Ramos (cell line): ENCODE measurements around the gene LRMDA.
"Not testable (repeated sequence)": the region's sequence is repeated elsewhere in the genome, so short reads cannot be mapped to it uniquely, and the experiment has no call there.

Experiments used
- in situ Hi-C: fragments of 300-500 bp; cut with MboI; formaldehyde crosslinking; loops from one replicate; pipeline ENCODE4 v1.14.3; 2022; ENCODE audit warnings: low sequenced_read_pairs; ENCODE audit not compliant: unreplicated experiment

LRMDA gene

DNA sequence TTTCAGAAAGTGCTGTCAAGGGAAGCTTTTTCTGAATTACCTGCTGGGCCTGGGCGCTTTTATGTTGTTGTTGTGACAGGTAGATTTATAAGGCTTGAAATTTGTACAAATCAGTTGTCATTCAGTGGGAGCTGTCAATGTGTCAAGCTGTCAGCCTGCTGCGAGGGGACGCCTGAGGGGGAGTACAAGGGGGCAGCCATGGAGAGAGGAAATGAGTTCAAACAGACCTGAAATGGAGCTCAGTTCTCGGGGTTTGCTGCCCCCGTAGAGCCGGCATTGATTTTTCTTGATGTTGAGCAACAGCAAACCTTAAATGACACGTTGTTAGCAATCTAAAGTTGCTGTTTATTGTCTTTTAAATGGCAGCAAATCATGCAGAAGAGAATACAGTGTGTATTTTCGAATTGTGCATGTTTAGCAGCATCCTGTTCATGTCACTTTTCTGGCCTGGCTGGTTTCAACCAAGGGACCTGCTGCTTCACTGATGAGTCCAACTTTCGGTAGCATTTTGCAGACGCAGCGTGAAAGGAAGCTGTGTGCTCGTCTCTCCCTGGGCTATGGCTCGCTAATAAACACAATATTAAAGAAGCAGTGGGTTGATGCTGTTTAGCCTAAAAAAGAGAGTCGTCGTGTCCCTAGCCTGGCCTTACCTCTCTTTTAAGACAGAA lies 166.5 kb downstream of the LRMDA start:
- in situ Hi-C loops, result no loop called here

GRCh38 chr10:75598998-75599397 lies 167.6 kb downstream of the LRMDA start:
- in situ Hi-C loops, result no loop called here

DNA sequence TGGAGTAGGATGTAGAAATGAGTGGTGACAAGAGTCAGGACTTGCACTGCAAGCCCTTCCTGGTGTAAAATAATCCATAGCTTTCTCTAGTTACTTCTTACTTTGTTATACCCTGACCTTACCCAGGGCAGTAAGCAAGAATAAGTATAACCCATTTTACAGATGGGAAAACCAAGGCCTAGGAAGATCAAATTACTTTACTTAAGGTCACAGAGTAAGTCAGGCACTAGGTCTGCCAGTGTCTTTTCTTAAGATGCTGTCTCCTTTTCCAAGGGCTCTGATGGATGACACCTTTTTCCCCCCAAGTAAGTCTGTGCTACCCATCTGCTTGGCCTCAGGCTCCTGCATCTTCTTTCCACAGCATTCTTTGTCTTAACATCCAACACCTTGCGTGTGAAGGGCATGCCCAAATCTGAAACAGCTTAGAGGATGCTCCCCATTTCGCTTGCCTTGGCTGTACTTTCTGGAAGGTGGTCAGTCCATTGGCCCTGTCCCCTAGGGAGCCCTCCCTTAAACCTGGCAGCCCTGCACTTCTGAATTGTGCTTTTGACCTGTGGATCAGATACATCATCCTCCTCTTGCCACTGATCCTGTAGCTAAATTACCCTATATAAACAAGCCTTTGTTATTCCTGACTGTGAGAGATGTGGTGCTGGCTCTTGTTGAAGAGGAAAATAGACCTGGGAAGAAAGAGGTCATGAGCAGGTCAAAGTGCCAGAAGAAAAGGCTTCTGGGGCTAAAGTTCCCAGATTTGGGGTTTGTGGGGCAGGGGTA lies 168.6 kb downstream of the LRMDA start:
- in situ Hi-C loops, result no loop called here

DNA sequence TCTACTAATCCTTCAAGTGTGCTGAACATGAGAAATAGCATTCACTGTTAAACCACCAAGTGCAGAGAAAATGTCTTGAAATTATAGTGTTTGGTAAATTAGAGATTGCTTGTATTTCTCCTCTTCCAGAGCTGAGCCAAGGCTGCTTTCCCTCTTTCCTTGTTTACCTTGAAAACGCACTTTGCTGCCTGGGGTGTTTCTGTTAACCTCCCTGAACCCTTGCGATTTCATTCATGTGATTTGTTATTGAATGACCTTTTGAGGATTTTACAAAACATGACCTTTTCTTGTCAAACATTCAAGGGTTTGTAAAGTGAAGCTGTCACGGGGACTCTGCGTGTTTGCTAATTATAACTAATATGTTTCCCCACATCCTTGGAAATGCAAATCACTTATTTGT lies 169.4 kb downstream of the LRMDA start:
- in situ Hi-C loops, result no loop called here

DNA sequence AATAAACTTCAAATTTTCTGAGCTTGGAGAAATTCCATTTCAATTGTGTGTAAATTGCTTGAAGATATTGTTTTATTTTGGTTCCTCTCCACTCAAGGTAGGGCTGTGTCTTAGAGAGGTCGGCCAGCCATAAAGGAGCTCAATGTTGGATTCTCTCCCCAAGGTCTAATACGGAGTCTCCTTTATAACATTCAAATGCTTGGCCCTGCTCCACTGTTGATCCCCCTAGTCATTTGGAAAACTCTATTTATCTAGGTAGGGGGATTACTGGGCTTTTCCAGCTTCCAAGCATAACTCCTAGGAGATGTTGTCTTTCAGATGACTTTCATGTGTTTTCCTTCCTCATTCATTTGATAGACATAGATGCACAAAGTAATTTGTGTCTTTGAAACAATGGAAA lies 170.9 kb downstream of the LRMDA start:
- in situ Hi-C loops, result no loop called here

DNA sequence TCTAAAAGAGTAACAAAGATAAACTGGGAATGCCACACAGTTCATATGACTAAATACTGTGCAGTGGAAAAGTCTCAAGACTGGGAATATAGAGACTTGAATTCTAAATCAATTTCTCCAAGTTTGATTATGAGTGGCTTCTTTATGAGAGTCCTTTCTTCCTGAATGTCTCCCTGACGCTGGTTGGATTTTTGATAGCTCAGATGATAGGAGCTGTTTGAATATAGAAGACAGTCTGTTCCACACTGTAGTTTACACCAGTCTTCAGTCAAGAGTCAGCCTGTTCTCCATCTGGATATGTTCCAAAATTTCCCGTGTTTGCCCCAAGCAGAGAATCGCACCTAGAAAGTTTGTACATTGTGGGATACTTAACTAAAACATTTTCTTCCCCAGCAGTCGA lies 173.7 kb downstream of the LRMDA start:
- in situ Hi-C loops, result no loop called here

DNA sequence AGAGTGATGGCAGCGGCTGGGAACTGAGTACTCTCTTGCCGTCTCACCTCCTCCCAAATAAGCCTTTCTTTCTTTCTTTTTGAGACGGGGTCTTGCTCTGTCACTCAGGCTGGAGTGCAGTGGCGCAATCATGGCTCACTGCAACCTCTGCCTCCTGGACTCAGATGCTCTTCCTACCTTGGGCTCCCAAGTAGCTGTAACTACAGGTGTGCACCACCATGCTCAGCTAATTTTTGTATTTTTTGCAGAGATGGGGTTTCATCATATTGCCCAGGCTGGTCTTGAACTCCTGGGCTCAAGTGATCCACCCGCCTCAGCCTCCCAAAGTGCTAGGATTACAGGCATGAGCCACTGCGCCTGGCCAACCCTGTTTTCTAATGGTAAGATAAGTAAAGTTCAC lies 174.4 kb downstream of the LRMDA start:
- in situ Hi-C loops, result not testable (repeated sequence)

DNA sequence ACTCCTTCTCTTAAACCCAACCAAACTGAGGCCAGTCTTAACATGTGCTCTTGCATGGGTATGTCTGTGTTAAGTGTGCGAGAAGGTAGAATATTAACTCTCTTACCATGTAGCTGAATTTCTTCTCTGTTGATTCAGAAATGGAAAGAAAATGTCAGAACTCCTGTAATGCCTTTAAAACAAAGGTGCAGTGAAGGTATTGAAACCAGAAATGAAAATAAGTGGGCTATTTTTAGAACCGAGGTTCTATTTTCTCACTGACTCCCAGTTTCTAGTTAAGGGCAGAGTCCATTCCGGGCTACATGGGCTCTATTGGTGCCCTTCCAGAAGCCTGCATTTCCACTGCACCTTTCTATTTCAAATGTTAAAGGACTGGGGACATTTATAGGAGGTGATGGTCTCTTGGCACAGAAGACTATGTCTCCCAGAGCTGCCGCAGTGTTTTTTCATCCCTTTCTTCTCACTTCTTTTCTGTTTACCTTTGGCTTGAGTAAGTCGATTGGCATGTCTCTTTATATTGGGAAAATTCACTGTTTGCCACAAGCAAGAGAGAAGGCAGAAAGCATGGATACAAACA lies 174.9 kb downstream of the LRMDA start:
- in situ Hi-C loops, result no loop called here

GRCh38 chr10:75607576-75607975 lies 176.2 kb downstream of the LRMDA start:
- in situ Hi-C loops, result no loop called here

- in situ Hi-C loops, result no loop called here
Measured at GRCh38 chr10:75610183-75610582, 178.8 kb downstream of the LRMDA start.

DNA sequence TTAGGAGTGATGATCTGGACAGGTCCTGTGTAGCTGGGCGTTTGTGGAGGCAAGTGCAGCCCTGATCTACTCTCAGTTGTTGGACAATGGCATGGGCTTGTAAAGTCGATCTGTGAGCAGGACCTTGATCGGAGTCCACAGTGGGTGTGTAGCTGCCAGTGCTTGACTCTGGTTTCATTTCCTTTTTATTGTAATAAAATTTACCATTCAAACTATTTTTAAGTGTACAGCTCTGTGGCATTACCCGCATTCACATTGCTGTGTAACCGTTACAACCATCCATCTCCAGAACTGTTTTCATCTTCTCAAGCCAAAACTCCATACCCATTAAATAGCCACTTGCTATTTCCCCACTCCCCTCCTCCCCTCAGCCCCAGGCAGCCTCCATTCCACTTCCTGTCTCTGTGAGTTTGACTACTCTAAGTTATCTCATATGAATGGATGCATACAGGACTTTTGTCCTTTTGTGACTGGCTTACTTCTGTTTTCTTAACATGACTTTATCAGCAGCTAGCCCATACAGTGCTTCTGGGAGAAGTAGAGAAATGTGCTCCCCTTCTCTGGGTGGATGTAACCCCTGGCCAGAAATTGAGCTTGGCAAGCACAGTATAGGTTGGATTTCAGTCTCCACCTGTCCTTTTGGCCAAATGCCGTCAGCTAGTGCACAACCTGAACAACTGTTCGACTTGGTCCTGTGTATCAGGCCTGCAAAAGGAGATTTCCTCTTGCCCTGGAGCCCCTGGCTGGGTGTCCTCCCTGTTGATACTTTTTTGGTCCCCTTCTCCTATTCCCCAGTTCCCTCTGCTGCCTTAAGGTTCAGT lies 180.0 kb downstream of the LRMDA start:
- in situ Hi-C loops, result no loop called here

- in situ Hi-C loops, result no loop called here
Measured at GRCh38 chr10:75611993-75612372, 180.6 kb downstream of the LRMDA start.

DNA sequence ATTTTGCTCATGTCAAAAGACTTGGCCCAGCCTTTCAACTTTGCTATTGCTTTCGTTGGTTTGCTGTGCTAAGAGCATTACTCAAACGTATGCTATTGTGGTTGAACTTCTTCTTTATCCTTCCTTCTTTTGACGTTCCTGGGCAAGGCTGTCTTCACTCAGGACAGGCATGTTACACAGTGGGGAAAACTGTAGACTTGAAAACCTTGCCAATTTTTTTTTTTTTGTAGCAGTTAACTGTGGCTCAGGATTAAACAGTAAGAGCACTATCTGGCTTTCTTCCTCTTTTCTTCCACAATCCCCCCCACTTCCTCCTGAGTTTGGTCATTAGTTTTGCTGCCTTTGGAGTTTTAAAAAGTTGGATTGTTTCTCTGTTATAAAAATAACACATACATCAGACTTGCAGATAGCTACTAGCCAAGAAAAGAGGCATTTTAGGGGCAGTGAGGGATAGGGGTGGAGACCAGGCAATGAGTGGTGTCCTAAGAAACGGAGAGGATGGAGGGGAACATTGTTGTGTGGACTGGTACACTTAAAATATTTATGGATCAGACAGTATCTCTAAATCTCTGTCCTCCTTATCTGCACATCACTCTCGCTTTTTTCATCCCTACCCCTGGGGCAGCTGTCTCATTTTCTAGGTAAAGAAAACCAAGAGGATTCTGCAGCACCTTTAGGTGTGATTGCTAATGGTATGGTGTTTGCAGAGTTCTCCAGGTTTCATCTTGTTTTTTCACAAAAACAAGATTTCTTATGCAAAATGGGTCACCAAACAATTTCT lies 181.7 kb downstream of the LRMDA start:
- in situ Hi-C loops, result no loop called here

GRCh38 chr10:75613685-75614504 lies 182.5 kb downstream of the LRMDA start:
- in situ Hi-C loops, result no loop called here

- in situ Hi-C loops, result no loop called here
Measured at GRCh38 chr10:75616076-75616475, 184.7 kb downstream of the LRMDA start.

DNA sequence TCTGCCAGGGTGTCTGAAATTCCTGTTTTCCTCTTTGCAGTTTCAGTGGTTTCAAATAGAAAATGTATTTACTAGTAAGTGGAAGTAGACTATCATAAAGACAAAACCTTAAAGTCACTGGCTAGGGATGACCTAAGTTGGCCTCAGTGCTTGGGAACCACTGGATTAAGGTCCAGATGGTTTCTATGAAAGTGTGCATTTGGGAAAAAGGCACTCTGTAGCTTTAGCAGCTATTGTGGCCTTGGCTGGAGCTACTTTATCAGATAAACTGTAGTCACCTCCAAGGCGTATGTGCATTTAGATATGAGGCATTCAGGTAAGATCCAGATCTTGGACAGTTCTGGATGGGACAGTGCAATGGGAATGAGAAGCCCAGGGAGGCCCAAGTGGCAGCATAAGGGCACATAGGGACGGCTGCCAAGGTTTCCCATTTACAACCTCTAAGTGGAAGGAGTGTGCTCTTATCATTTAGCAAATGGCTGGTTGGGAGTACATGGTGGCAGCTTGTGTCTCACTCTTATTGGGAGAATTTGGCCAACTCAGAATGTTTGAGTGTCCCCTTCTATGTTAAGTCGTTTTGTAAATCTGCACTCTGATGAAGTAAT lies 185.6 kb downstream of the LRMDA start:
- in situ Hi-C loops, result no loop called here

- in situ Hi-C loops, result no loop called here
Measured at GRCh38 chr10:75617485-75618155, 186.2 kb downstream of the LRMDA start.

- in situ Hi-C loops, result no loop called here
Measured at GRCh38 chr10:75619635-75620034, 188.2 kb downstream of the LRMDA start.
